Stimulated activated CD4-positive, alpha-beta T cell treated with anti-CD3 and anti-CD28 coated beads, Interleukin-1b, Interleukin-23, amount 100 ng/mL, for 4 hours (primary cell): ENCODE measurements around the gene TBC1D22A.

Source experiments
- DNase-seq, 2 donors: peaks; one replicate each; pipeline ENCODE4 v3.0.0-alpha.2; 2020; ENCODE audit warnings: low read depth in 2 of 2

TBC1D22A gene

DNA sequence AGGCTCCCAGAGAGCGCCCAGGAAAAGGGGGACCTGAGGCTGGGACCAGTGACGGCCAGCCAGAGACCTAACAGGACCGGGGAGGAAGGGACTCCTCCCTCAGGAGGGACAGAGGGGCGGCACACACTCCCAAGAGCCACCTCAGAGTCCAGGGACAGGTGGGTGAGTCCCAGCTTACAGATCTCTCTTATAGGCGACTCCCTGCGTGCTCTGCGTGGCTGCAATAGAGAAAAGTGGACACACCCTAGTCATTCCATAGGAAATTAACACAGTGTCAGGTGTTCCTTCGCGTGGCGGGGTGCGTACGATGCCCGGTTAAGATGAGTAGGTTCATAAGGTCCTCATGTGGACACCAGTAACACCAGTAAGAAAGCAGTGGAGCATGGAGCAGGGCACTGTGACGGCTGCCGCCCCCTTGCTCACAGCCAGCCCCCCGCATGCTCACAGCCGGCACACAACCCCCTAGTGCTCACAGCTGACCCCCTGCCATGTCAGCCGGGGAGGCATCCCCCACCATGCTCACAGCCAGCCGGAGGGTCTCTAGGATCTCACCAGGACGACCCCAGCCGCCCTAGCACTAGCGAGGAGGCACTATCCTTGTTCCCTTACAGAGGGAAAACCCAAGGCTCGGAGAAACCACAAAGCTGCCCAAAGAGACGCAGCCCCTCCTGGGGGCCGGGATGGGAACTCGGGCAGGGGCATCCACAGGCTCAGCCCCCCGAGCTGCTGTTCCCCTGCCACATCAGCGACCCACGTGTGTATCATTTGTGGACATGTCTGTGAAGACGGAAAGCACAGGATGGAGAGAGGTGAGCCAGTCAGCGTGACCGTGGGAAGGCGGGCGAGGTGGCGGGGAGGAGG lies 426.8 kb downstream of the TBC1D22A start:
- no peak for DNase-seq

DNA sequence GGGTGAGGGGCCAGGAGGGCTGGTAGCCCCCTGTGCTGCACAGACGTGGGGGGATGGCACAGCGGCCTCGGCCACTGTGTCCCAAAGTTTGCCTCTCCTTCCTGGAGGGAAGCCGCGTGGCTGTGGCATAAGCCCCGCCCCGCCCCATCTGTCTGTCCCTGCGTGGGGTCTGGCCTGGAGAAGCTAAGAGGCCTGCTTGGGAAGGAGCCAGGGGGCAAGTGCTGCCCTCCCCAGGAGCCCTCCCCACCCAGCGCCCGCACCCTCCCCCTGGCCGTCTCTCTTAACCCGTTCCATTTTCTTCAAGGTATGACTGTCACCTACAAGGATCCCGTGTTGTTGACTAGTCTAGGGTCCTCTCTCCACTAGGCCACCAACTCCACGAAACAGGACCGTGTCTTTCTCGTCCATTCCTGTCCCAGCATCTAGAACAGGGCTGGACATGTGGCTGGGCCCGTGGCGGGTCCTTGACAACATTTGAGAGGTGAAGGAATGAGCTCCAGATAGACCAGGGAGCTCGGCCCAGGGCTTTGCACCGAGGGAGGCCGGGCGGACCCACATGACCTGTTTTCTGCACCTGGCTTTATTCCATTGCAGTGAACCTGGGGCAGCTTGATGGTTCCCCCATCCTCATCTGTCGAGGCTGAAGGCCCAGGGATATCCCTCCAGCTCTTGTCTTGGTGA lies 428.0 kb downstream of the TBC1D22A start:
- no peak for DNase-seq

DNA sequence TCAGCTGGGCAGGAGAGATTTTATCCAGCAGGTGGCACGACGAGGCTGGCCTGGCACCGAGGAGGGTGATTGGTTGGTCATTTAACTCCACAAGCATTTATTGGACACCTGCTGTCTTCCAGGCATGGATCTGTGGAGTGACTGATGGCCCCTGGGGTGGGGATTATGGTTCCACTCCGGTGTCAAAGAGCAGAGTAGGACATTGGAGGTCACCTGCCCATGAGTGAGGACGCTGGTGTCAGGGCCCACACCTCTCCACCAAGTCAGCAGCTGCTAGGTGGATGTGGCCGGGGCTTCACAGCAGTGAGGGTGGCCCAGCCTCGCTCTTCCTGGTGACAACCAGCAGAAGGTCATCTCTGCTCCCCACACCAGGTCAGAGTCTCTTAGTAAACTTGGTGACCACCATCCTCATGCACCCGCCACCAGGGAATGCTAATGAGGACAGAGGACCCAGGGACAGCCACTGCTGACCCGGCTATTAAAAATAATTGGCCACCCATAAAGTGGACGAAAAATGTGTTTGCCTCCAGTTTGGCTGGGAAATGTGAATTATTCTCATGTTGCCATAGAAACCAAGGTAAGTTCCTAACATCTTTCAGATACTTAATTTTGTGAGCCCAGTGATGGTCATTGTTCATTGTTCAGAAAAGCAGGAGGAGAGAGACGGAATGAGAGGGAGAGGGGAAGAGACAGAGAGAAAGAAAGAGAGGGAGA lies 428.7 kb downstream of the TBC1D22A start:
- no peak for DNase-seq

DNA sequence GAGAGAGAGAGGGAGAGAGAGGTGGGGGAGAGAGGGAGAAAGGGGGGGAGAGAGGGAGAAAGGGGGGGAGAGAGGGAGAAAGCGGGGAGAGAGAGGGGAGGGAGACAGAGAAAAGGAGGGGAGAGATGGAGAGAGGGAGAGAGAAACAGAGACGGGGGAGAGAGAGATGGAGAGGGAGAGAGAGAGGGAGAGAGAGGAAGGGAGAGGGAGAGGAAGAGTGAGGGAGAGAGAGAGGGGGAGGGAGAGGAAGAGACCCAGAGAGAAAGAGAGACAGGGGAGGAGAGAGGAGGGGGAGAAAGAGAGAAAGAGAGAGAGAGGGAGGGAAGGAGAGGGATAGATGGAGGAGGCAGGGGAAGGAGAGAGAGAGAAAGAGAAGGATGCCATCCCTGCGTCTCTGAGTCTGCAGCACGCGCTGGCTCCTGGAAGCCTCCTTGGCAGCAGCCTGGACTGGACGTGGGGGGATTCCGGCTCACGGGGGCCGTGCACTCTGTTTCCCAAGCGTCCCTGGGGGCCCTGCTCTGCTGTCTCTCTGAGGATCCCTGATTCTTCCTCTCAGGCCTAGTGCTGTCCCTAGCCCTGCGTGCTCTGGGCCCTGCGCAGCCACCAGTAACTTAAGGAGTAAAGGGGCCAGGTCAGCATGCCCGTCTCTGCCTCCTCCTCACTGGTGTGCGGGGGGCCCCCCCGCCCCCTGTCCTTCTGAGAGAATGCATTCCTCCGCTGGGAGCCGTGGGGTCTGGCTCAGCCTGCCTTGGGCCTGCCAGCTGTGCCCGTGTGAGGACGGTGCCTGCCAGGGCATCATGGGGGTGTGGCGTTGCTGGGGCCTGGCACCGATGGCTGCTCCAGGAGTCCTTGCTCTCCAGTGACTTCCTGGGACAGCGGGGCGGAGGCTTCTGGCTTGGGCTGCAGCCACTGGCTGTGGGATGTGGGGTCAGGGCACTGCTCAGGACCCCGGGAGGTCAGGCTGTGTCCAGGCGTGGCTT lies 429.5 kb downstream of the TBC1D22A start:
- no peak for DNase-seq

DNA sequence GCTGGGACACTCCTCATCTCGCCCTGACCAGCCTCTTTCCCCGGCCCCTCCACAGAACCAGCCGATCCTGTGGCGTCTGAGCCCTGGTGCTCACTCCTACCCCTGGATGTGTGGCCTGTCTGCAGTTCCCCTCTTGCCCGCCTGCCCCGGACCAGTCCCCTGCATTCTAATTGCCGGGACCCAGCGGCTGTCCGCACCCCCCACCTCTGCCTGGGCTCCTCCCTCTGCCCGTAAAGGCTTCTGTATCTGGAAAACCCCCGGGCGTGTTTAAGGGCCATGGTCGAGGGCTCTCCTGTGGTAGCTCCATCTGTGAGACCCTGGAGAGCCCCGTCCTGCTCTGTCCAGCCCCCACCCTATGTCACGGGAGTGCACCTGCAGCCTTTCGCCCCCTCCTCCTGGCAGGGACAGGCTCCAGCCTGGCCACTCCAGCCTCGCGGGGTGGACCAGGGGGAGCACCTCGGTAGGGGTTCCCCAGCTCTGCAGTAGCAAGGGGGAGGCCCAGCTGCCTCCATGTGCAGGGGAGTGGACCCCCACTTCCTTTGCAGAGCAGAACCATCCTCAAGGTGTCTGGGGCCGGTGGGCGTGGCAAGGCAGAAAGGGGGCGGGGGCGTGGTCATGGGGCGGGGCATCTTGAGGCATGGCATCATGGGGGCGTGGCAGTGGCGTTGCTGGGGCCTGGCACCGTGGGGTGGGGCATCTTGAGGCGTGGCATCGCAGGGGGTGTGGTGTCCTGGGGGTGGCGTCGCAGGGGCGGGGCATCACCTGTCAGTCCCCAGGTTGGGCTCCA lies 430.4 kb downstream of the TBC1D22A start:
- no peak for DNase-seq

DNA sequence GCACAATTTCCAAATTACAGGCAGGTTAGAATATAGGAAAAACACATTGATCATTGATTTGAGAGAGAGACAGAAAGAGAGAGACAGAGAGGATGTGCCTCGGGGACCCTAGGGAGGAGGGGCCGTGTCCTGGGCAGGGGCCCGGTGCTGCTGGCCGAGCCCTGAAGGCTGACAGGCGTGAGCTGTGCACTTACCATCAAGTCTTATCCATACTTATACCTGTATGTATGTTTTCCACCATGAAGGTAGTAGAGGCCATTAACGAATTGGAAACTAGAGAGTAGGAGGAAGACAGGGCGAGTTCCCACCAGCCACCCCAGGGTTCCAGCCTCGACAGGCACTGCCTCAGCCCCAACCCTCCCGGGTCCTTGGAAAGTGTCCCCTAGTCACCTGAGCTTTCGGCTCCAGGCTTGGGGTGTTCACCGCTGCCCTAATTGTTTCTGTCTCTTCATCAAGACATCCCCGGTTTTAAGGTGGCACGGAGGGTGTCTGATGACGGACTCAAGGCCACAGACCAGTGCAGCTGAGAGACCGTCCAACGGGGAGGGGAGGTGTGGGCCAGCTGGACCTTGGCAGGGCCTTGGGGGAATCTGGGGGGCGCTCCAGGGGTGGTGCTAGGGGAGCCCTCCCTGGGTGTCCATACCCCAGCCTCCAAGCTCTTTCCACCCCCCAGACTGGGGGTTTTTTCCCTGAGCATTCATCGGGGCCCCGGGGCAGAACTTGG lies 431.3 kb downstream of the TBC1D22A start:
- no peak for DNase-seq

DNA sequence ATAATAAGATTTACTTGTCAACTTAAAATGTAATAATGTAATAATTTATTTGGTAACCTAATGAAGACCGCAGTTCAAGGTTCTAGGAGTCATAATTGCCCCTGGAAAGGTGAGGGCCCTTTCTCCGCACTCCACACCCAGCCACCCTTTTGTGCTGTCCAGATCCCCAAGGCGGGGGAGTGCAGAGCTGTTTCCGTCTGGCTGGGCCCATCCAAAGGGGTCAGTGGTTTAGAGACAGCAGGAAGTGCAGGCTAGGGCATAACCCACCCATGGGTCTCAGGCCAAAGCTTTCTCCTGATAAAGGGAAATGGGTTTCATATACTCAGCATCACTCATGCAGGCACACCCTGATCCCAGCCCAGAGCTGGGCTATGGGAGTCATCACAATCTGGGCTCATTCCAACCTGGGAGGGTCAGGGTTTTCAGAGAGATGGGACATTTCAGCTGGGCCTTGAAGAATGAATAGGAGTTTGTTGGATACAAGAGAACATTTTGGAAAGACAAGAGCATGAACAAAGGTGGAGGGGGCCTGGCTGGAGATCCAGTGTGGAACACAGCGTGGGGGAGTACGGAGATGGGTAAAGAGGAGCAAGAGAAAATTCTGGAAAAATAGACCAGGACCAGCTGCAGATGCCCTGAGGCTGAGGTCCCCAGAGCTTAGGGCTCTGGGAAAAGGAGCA lies 432.2 kb downstream of the TBC1D22A start:
- no peak for DNase-seq

DNA sequence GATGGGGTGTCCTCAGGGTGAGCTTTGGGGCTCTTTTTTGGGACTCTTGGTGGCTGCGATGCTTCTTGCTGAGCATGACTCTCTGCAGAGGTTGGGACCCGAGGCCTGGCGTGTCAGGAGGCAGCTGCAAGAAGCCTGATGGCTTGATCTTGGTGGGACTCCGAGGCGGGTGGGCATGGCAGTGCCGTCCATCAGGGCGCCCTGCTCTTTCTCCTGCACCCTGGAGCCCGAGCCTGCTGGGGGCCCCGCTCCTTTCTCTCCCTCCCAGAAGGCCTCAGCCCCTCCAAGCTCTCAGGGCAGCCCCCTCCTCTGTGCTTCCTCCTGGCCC lies 432.7 kb downstream of the TBC1D22A start:
- DNase-seq = no peak

DNA sequence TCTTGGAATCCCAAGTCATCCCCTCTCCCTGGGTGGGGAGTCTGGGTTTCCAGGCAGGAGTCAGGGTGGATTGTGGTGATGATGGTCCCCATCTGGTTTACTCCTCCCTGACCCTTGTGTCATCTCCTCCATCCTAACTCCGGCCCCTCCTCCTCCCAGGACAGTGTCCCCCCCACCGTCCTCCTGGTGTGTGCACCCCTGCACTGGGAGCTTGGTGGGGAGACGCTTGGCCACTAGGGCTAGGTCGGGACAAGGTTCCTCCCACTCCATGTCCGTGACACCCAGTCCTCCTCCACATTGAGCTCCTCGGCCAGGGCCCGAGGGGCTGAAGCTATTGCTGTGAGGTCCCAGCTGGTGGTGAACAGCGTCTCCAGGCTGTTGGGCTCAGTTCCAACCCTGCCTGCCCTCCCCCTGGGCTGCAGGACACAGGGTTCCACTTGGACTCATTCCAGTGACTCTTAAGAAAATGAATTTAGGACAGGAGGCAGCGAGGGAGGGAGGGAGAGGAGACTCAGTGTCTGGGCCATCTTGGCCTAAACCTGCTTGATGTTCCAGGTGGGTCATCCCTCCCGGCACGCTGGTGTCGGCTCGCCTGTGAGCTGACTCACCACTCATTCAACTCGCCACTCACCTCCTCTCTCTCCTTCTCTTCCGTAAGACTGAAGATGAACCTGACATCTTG lies 433.2 kb downstream of the TBC1D22A start:
- no peak for DNase-seq

DNA sequence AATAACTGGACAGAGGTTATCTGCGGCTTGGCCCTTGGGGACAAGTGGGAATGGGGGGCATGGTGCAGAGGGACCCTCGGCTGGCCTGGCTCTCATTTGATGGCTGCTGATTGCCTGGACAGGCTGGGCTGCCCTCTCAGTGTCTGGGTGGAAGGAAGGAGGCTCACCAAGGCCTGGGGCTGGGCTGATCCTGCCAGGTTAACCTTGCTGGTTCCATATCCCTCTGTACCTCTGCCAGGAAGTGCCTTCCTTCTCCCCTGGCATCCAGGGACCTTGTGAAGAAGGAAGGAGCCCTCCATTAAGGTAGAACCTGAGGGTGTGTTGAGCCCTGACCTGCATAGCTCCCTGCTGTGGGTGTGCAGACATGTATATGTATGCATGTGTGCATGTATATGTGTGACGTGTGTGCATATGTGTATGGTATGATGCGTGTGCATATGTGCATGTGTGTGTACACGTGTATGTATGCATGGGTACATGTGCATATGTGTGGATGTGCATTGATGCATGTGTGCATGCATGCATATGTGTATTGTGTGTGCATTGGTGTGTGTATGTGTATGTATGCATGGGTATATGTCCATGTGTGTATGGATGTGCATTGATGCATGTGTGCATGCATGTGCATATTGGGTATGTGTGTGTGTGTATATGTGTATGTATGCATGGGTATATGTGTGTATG lies 433.9 kb downstream of the TBC1D22A start:
- no peak for DNase-seq

DNA sequence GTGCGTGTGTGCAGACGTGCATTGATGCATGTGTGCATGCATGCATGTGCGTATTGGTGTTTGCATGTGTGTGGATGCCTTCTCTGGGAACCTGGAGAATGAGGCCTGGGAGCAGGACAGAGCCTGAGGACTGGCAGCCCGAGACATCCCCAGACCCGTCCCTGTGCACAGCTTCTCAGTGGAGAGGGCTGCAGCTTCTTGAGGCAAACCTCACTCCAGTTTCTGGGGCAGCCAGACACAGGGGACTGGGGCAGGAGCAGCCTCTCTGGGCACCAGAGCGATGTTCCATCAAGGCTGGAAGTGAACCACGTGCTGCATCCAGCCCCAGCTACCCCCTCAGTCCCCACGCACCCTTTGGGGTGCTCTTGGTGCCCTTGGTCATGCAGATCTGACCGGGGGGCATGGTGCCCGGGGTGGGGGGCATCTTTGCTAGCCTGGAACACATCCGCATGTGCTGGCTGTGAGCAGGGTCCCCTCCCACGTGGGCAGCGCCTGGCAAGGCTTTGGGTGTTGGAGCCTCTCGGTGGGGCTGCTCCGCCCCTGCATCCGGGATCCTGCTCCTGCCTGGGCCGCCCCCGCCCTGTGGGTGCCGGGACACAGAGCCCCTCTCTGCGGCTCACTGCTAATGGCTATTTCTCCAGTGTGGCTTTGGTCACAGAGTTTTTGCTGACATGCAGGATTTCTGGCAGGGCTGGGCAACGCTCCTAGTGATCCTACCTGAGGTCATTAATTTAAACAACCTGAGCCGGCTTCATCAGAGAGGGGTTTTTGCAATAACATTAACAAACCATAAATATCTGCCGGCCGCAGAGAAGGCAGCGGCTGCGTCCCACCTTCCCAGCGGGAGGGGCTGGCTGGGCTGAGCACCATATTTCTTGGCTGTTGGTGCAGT lies 434.7 kb downstream of the TBC1D22A start:
- no peak for DNase-seq

DNA sequence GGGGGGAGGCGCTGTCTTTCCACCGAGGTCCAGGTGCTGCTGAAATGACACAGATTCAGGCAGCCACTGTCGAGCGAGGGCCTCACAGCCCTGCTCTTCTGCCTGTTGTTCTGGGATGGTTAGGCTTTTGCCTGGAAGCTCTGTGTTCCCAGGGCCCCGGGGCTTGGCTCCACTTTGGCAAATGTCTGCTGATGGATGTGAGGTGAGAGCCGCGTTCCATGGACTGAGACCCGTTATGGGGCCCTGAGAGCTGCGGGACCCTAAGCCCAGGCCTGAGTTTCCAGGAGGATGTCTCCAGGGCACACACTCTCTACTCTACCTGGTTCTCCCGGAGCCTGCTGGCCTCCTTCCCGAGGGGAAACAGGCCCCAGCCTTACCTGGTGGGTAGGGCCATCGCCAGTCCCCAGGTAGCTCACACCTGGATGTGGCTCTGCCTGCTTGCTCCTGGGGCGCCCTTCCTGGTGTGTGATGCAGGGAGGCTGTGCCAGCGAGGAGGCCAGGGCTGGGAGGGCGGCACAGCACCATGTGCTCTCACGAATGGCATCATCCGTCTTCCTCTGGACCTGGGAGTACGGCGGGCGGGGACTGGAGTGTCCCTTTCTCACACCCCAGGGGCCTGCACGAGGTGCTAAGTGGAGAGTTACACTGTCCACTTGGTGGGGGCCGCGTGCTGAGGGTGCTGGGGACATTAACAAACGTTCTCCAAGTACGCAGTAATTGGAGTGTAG lies 435.5 kb downstream of the TBC1D22A start:
- no peak for DNase-seq

DNA sequence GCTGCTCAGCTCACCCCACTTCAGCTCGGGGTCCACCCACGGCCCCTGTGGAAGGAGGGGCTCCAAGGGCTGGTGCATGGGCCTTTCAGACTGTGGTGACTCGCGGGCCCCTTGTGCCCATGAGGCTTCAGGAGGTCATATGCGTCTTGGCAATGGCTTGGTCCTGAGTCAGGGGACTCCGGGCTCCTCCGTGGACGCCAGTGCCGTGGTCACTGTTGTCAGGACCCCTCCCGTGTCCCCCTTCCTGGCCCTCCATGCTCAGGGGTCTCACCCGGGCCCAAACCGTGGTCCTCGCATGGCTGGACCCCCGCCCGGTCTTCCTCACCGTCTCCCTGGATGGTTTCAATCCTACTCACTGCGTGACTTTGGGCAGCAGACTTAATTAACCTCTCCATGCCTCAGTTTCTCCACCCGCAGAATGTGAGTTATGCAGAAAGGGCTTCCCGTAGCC lies 436.4 kb downstream of the TBC1D22A start:
- no peak for DNase-seq

DNA sequence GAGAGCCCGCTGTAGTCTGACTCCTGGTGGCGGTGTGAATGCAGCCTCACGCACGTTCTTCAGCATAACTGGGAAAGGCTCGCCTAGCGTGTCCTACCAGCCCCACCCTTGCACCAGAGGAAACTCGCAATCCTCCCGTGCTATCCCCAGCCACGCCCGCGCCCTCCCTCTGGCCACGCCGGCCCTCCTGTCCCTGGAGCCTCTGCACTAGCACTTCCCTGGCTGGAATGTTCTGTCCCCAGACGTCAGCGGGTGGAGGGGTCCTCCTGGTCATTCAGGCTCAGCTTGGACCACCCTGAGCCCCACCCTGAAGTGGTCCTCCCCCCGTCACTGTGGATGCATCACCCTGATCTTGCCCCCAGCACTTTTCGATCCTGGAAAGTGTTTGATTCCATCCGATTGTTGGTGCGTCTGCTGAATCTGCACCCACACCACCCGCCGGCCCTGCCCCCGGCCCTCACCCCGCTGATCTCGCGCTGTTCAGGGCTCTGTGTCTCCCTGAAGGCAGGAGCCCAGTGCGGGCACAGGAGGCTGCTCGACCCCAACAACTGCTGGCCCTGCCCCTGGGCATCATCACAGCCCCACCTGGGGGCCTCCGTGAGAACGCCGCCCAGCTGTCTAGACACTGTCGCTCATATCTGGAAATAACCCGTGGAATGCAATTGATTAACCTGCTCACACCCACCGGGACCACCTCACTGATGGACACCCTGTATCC lies 437.0 kb downstream of the TBC1D22A start:
- DNase-seq = no peak

DNA sequence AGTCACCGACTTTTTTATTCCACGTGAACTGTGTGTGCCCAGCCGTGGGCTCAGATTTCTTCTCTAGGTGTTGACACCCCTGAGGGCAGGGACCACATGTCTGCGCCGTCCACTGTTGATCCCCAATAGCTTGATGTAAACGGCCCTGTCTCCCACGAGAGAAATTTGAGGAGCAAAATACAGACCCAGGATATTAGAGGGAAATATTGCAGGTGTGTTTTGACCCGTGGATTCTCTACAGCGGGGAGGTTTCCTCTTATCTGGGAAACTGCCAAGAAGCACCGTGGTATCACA lies 437.5 kb downstream of the TBC1D22A start:
- no peak for DNase-seq
